CD4-positive, alpha-beta T cell treated with Interleukin-6 for 4 hours (primary cell): ENCODE data around the gene VAV2.
"Not testable (repeated sequence)": the region's sequence is repeated elsewhere in the genome, so short reads cannot be mapped to it uniquely, and the experiment has no call there.

ENCODE experiments used
- DNase-seq: peaks from one replicate; pipeline ENCODE4 v3.0.0-alpha.2; 2020; ENCODE audit warnings: mixed read lengths

VAV2 gene

GRCh38 chr9:133762488-133763271 lies 229.4 kb downstream of the VAV2 start:
- no peak for DNase-seq

DNA sequence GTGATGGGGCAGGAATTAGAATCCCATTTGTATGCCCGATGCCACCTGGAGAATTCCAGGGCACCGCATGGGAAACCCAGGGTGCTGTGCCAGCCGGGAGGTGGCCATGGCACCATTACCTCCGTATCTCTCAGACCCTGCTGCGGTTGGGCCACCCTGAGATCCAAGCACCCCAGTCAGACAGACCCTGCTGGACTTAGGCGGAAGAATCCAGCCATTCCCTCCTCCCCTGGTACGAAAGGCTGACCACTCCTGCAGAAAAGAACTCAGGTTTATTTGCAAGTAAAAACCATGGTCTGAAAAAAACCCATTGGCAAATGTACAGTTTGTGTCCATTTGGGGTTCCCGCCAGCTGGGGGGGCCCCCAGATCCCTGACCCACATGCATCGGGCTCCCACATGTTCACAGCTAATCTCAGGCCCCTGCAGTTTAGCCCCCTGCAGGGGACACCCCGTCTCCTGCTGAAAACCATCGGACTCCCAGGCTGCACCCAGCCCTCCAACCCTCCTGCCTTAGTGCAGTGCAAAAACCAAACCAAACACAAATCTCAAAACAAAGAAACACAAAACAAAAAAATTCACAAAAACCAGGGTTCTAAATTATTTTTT lies 230.4 kb downstream of the VAV2 start:
- no peak for DNase-seq

GRCh38 chr9:133760713-133761290 lies 231.3 kb downstream of the VAV2 start:
- DNase-seq: no peak

DNA sequence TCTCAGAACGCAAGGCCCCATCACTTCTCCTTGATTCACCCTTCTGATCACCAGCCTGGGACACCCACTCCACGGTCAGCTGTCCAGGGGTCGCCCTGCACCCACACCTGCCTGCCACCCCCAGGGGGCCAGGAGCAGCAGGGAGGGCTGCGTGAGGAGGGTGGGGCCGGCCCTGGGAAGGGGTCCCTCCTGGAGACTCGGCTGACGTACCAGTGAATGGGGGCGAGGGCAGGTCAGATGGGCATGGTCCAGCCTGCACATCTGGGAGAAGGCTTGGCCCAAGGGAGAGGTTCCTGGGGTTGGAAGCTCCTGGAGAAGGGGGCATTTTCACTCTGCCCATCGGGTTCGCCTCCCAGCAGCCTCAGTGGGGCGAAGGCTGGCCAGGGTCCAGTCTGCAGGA lies 232.2 kb downstream of the VAV2 start:
- no peak for DNase-seq

DNA sequence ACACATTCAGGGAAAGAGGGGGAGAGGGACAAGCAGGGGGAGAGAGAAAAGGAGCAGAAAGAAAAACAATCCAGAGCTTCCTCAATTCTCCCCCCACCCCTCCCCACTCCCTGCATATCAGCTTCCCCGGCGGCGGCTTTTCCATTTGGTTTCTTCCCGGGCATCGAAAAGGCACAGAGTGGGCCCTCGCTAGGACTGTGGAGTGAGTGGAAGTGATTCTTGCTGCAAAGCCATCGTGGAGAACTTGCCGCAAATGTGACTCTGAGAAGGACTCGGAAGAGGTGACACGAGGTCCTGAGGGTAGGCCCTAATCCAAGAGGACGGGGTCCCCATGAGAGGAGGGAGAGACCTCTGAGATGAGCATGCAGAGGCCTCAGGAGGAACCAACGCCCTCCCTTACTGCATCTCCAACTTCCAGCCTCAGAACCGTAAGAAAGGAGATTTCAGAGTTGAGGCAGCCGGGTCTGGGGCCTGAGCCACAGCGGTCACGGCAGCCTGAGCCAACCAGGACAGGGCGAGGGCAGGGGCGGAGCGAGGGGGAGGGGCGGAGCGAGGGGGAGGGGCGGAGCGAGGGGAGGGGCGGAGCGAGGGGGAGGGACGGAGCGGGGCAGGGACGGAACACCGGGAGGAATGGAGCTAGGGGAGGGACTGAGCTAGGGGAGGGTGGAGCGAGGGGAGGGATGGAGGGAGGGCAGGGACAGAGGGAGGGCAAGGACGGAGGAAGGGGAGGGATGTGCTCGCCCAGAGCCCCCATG lies 232.8 kb downstream of the VAV2 start:
- DNase-seq: no peak

DNA sequence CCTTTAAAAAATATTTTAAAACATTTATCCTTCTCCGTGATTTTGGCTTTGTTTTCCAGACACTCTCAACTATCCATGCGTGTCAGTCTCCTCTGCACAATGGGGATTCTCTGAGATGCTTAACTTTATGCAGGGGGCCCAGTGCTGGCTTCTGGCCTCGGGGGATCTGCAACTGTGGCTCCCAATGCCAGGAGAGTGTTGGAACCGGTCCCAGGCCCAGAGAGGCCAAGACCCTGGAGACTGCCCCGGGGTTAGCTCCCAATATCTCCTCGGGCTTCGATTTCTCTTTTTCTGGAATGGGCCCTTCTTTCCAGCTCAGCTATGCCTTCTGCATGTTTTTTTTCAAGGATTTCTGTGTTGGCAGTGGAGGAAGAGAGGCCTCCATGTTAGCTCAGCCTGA lies 233.9 kb downstream of the VAV2 start:
- DNase-seq: no peak

GRCh38 chr9:133754688-133755227 lies 237.4 kb downstream of the VAV2 start:
- no peak for DNase-seq

DNA sequence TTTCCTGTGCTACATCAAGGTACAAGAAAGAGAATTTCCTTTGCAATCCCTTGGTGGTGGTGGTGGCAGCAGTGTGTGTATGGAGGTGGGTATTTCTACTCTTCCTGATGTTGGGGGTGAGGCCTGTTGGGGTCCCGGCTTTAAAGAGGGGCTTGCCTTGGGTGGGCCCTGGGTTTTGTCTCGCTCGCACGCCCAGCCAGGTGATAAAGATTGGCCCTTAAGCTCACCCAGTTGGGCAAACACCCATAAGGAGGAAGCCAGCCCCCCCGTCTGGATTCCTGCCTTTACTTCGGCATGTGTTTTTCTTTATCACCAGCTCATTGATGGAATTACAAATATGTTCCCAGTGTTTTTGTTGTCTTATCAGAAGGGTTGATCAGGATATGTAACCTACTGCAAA lies 237.9 kb downstream of the VAV2 start:
- no peak for DNase-seq

DNA sequence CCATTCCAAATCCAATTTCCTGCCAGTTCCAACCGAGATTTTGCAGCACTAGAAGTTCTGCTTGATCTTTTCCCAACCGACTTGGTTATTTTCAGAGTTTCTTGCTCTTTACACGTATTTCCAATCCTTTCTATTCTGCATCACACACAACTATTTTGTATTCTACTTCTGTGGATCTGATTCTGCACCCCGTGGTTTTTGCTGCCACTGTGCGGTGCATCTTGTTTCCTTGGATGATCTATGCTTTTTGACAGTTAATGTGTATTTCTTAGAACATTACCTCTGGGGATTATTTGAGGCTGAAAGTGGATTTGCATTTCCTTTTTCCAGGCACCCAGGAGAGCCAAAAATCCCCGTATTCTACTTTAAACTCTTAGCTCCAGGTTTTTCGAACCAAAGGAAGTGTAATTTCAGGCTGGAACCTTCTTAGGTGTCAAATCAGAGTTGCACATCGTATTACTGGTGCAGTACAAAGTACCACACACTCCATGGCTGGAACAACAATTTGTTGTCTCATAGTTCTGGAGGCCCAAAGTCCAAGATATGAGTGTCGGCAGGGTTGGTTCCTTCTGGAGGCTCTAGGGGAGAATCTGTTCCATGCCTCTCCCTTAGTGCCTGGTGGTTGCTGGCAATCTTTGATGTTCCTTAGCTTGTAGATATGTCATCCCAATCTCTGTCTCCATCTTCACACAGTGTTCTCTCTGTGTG lies 239.2 kb downstream of the VAV2 start:
- no peak for DNase-seq

- DNase-seq: no peak
Measured at GRCh38 chr9:133750982-133751649, 241.0 kb downstream of the VAV2 start.

DNA sequence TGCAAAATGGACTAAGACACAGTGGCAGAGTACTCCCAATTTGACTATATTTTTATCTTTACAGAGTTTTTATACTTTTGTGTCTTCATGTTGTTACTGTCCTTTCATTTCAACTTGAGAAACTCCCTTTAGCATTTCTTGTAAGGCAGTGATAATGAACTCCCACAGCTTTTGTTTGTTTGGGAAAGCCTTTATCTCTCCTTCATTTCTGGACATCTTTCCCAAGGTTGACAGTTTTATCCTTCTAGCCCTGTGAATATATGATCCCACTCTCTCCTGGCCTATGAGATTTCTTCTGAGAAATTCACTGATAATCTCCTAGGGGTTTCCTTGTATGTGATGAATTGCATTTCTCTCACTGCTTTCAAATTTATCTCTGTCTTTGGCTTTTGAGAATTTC lies 244.8 kb downstream of the VAV2 start:
- no peak for DNase-seq

- DNase-seq: not testable (repeated sequence)
Measured at GRCh38 chr9:133744528-133744927, 247.6 kb downstream of the VAV2 start.

GRCh38 chr9:133742849-133743444 lies 249.2 kb downstream of the VAV2 start:
- peak; percentile 78 for DNase-seq

DNA sequence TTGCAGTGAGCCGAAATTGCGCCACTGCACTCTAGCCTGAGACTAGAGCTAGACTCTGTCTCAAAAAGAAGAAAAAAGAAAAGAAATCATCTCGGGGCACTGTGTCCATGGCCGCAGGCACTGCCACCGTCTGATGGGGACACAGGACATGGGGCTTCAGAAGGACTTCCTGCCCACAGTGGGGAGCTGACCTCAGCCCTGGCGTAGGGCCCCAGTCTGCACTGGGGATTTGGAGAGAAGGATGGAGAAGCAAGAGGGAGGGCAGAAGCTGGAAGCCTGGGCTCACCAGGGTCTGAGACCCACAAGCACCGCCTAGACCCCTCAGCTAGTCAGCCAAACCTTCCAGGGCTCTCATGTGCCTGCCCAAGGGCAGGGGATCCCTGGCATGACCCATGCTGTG lies 249.9 kb downstream of the VAV2 start:
- no peak for DNase-seq

DNA sequence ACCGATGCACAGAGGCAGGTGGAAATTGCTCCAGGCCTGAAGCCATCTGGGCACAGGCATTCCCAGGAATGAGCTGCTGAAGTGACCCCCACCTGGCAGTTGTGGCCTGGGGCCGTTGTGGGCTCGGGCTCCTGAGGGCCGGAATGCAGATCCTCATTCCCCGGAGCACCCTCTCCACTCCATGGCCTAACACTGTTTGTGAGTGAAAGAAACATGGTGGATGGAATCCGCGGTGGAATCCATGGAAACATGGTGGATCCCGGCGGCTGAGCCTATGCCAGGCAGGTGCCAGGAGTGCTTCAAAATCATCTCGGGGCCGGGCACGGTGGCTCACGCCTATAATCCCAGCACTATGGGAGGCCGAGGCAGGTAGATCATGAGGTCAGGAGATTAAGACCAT lies 250.4 kb downstream of the VAV2 start:
- DNase-seq: no peak

GRCh38 chr9:133740911-133741310 lies 251.2 kb downstream of the VAV2 start:
- DNase-seq: no peak

DNA sequence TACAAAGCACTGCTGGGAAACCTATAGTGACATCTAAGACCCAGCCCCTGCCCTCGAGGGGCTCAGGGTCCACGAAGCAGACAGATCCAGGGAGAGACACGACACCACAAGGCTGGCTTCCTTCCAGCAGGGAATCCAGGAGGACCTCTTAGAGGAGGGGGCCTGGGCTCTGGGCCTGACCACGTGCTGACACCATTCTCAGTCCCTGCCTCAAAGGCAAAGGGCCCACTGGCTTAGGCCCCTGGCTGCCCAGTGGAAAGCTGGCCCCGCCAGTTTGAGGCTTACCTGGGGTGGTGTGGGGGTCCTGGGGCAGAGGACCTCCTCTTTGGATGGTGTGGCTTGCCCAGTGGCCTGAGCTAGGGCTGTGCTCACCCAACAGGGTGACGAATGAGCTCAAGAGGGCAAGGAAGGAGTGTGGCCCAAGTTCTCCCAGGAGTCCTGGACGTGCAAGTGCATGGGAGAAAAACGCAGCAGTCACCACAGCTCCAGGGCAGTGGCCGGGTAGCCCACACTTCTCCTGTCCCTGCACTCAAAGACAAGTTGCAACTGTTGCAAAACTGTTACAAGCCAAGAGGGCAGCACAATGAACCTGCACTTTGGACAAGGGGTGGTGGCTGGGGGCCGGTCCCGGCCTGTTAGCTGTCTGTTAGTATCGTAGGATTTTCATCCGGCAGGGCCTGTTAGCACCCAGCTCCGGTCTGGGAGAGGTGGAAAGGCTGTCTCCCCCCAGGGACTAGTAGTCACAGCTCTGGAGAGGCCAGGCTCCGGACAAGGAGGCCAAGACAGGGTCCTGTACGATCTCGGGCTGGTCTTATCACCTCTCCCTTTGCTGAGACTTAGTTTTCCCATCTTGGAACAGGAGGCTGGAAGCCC lies 252.5 kb downstream of the VAV2 start:
- no peak for DNase-seq

- DNase-seq: no peak
Measured at GRCh38 chr9:133738640-133739225, 253.4 kb downstream of the VAV2 start.

DNA sequence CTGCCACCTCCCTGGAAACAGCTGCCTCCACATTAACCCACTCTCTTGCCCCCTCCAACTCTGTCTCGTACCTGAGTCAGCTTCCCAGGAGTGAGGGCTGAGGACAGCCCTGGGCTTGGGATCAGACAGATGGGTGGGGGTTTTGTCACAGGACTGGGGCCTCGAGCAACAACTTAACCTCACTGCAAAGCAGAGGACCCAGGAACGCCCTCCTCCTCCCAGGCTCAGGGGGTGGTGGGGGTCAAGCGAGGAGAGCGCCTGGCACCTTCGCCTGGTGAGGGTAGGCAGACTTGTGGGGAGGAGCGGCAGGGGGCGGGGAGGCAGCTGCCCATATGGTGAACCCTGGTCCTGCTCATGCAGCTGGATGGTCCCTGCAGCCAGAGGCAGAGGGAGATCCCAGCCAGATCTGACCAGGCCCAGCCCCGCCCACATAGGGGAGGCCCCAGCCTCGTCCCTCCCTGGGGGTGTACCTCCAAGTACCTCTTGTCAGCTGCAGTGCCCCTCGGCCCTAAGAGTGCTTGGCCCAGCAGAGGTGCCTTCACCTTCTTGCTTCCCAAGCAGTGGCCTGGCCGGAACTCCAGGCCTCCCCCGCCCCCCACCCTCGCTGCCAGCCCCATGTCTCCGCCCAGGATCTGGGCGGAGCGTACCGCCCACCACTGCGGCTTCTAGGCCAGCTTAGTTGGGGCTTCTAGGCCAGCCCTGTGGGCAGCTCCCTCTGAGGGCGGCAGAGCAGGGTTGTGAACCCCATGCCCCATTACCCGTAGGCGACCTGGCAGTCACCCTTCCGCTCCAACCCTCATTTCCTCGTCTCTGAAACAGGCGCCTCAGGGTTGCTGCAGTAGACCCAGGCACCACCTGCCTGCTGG lies 254.1 kb downstream of the VAV2 start, which contains the start of gene SARDH:
TSS of gene SARDH (minus strand) at position 579 of the 866 bp plus-strand sequence. CDS start 4,179 bp downstream, outside the sequence.
- peak; percentile 63 for DNase-seq
